Dendritic cell treated with granulocyte-macrophage colony-stimulating factor and Interleukin-4, amounts not matched to agents 40 ng/mL and 50 ng/mL, for 4 days (primary cell): ENCODE data around the gene MRPL19.

Experiments
- H3K27ac Mint-ChIP-seq: one replicate; pipeline ENCODE4 v1.8.0; 2022; ENCODE audit warnings: mild to moderate bottlenecking, mixed read lengths
- H3K27me3 Mint-ChIP-seq: one replicate; pipeline ENCODE4 v1.8.0; 2022; ENCODE audit warnings: mild to moderate bottlenecking, mixed read lengths
- H3K36me3 Mint-ChIP-seq: one replicate; pipeline ENCODE4 v1.8.0; 2022; ENCODE audit warnings: low read depth, mixed read lengths
- H3K4me1 Mint-ChIP-seq: one replicate; pipeline ENCODE4 v1.8.0; 2022; ENCODE audit warnings: low read depth, mixed read lengths
- H3K4me3 Mint-ChIP-seq: one replicate; pipeline ENCODE4 v1.8.0; 2022; ENCODE audit warnings: mild to moderate bottlenecking, moderate library complexity, mixed read lengths
- H3K9me3 Mint-ChIP-seq: one replicate; pipeline ENCODE4 v1.8.0; 2022; ENCODE audit warnings: mixed read lengths
- intact Hi-C: fragments of 100-400 bp; cut with micrococcal nuclease; formaldehyde crosslinking; loops from one replicate; pipeline ENCODE4 v1.15.0; 2022

The MRPL19 gene

GRCh38 chr2:75608684-75609333 is 37.8 kb upstream of the MRPL19 start:
- peaks cover 55% of the 10 kb centered on the region for H3K27me3 Mint-ChIP-seq
- no peaks in the 10 kb centered on the region for H3K36me3 Mint-ChIP-seq

DNA sequence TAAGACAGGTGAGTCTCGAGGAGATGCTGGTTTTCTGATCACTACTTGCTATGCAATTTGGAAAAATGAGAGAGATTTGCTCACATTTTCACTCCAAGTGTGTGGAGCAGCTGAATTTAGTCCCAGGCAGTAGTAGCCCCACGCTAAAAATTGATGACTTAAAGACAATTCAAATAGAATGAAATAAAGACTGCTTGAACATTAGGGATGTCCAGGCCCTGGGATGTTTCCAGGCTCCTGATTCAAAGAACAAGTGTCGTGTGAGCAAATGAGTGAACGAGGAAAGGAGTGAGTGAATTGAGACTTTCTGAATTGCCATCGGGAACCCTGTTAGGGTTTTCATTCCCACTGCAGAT is 37.3 kb upstream of the MRPL19 start:
- Mint-ChIP-seq H3K4me1 (no peaks in the 10 kb centered on the region), H3K27ac (no peak overlapping the region), H3K4me3 (no peak overlapping the region), H3K27me3 (peaks cover 55% of the 10 kb centered on the region), H3K36me3 (no peaks in the 10 kb centered on the region), H3K9me3 (no peaks in the 10 kb centered on the region)
- intact Hi-C loops = no loop called here

More at GRCh38 chr2:75608684-75609333, 37.8 kb upstream of the MRPL19 start:
- Mint-ChIP-seq H3K9me3 (no peaks in the 10 kb centered on the region), H3K27ac (no peak overlapping the region), H3K4me1 (no peaks in the 10 kb centered on the region), H3K4me3 (no peak overlapping the region)
- intact Hi-C loops = no loop called here

DNA sequence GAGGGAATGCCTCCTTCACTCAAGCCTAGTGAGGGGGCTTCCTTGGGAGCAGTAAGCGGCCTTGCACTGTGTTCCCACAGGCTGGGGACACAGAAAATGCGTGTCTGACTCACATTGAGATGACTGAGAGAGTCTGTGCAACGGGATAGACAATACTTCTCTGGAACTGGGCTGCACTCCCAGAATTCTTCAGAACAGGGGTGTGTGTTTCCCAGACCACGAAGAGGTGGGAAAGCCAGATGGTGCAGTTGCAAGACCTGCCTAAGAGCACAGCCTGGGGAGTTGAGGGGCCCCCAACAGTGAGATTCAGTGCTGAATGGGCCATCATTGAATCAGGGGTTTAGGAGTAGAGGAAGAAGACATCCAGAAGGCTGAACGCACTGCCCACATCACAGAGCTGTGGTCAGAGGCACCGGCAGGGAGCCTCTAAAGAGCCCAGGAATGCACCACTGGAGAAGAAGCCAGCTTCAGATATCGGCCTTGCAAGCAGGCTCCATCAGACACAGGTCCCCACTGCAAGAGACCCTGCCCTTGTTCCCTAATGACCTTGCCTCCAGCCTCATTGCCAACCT is 36.6 kb upstream of the MRPL19 start:
- no peaks in the 10 kb centered on the region for H3K4me1 Mint-ChIP-seq
- intact Hi-C loops = no loop called here
- no peaks in the 10 kb centered on the region for H3K9me3 Mint-ChIP-seq
- H3K4me3 Mint-ChIP-seq = no peak overlapping the region
- no peaks in the 10 kb centered on the region for H3K36me3 Mint-ChIP-seq
- peaks cover 51% of the 10 kb centered on the region for H3K27me3 Mint-ChIP-seq
- no peak overlapping the region for H3K27ac Mint-ChIP-seq

GRCh38 chr2:75610671-75611070 is 35.9 kb upstream of the MRPL19 start:
- intact Hi-C loops = no loop called here
- Mint-ChIP-seq H3K9me3 (no peaks in the 10 kb centered on the region), H3K27me3 (peaks cover 45% of the 10 kb centered on the region), H3K36me3 (no peaks in the 10 kb centered on the region), H3K4me3 (no peak overlapping the region), H3K27ac (no peak overlapping the region), H3K4me1 (no peaks in the 10 kb centered on the region)

DNA sequence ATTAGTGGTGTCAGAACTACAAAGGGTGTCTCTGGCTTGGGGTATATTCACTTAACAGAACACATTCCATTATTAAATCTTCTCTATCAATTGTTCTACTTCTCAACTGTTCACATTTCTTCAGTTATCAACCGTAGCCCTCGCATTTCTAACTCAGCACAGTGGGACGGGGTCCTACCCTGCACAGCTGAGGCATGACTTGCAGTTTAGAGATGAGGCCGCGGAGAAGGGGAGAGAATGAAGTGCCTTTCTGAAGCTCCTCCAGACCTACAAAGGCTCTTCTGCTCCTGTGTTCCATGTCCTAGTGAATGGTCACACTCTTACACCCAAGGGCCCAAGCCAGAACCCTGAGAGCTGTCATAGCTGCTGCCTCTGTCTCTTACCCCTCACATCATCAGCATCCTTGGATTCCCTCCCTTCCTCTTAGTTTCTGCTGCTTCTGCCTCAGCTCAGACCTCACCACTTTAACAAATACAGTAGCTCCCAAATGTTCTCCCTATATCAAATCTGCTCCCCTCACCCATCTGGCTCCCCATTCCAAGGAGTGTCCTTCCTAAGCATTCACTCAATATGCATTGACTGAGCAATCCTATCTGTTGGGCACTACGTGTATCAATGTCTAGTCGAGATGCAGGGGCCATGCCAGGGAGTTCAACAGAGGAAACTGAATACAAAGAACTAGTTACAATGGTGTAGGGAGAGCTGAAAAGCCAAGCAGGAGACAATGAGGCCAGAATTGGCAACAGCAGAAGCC is 34.3 kb upstream of the MRPL19 start:
- intact Hi-C loops = no loop called here
- H3K27ac Mint-ChIP-seq = no peak overlapping the region
- no peak overlapping the region for H3K4me3 Mint-ChIP-seq
- H3K36me3 Mint-ChIP-seq = no peaks in the 10 kb centered on the region
- no peaks in the 10 kb centered on the region for H3K4me1 Mint-ChIP-seq
- H3K27me3 Mint-ChIP-seq = peaks cover 32% of the 10 kb centered on the region
- no peaks in the 10 kb centered on the region for H3K9me3 Mint-ChIP-seq

DNA sequence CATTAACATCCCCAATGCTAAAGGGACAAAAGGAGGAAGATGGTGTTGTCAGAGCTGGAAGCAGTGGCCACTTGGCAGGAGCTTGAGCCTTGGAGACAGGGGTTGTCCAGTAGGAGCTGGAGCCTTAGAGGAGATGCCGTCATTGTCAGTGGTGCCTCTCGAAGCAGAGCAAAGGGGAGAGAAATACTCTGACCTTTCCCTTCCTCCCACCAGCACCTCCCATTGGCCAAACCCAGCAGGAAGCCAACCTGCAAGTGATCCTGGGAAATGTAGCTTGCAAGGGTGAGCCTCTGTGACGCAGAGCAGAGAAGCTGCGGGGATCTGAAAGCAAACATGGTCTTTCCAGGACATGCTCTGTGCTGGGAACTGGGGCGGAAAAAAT is 33.7 kb upstream of the MRPL19 start:
- H3K27me3 Mint-ChIP-seq = peaks cover 27% of the 10 kb centered on the region

DNA sequence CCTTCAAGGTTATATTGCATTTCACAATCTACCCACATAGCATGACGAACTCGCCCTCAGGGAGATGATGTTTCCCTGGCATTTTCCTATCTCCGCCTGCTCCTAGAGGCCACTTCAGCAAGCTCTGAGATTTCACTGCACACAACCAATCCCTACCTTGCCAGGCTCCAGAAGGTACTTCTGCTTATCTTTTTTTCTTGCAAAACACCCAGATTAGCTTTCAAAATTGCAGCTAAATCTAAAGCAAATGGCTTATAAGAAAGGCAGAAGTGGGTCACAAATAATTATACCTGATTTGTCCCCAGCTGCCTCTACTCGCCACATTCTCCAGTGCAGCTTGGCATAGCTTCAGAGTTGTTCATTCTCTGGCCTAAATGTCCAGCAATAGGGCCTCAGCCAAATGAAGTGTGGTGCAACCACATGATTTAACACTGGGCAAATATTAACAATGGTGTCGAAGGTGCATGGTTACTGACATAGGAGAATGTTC is 32.4 kb upstream of the MRPL19 start:
- Mint-ChIP-seq H3K4me3 (no peak overlapping the region), H3K27ac (no peak overlapping the region), H3K27me3 (peaks cover 15% of the 10 kb centered on the region), H3K4me1 (no peaks in the 10 kb centered on the region), H3K36me3 (no peaks in the 10 kb centered on the region), H3K9me3 (no peaks in the 10 kb centered on the region)
- intact Hi-C loops = no loop called here

More for the DNA sequence above, 33.7 kb upstream of the MRPL19 start:
- Mint-ChIP-seq H3K4me1 (no peaks in the 10 kb centered on the region), H3K36me3 (no peaks in the 10 kb centered on the region), H3K27ac (no peak overlapping the region), H3K9me3 (no peaks in the 10 kb centered on the region), H3K4me3 (no peak overlapping the region)
- intact Hi-C loops = no loop called here

- intact Hi-C loops = no loop called here
- no peaks in the 10 kb centered on the region for H3K4me1 Mint-ChIP-seq
- H3K27me3 Mint-ChIP-seq = peaks cover 8% of the 10 kb centered on the region
- H3K36me3 Mint-ChIP-seq = no peaks in the 10 kb centered on the region
- H3K27ac Mint-ChIP-seq = no peak overlapping the region
- no peaks in the 10 kb centered on the region for H3K9me3 Mint-ChIP-seq
- no peak overlapping the region for H3K4me3 Mint-ChIP-seq
These were observed 30.2 kb upstream of the MRPL19 start for GRCh38 chr2:75616406-75616805.

DNA sequence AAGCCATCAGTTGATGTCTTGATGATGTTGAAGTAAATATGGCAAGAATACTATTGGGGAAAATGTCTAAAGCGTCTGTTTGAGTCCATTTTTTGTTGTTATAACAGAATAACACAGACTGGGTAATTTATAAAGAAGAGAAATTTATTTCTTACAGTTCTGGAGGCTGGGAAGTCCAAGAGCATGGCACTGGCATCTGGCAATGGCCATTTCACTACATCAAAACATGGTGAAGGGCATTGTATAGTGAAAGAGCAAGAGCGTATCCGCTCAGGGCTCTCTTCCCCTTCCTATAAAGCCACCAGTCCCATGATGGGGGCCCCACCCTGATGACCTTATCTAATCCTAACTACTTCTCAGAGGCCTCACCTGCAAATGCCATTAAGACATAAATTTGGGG is 29.6 kb upstream of the MRPL19 start:
- intact Hi-C loops = no loop called here

GRCh38 chr2:75619956-75620740 is 26.4 kb upstream of the MRPL19 start:
- H3K27me3 Mint-ChIP-seq = peaks cover 8% of the 10 kb centered on the region
- no peaks in the 10 kb centered on the region for H3K36me3 Mint-ChIP-seq
- H3K27ac Mint-ChIP-seq = no peak overlapping the region
- intact Hi-C loops = loop anchor here (10.0 kb wide), 1 partner anchor 925 kb away; no protein-coding TSS in a partner anchor
- no peak overlapping the region for H3K4me3 Mint-ChIP-seq
- no peaks in the 10 kb centered on the region for H3K9me3 Mint-ChIP-seq
- H3K4me1 Mint-ChIP-seq = no peaks in the 10 kb centered on the region

More for the DNA sequence above, 29.6 kb upstream of the MRPL19 start:
- no peaks in the 10 kb centered on the region for H3K4me1 Mint-ChIP-seq
- peaks cover 5% of the 10 kb centered on the region for H3K27me3 Mint-ChIP-seq
- H3K36me3 Mint-ChIP-seq = no peaks in the 10 kb centered on the region
- H3K9me3 Mint-ChIP-seq = no peaks in the 10 kb centered on the region
- no peak overlapping the region for H3K27ac Mint-ChIP-seq
- H3K4me3 Mint-ChIP-seq = no peak overlapping the region

- H3K4me3 Mint-ChIP-seq = no peak overlapping the region
- no peaks in the 10 kb centered on the region for H3K4me1 Mint-ChIP-seq
- no peaks in the 10 kb centered on the region for H3K36me3 Mint-ChIP-seq
- no peak overlapping the region for H3K27ac Mint-ChIP-seq
- H3K27me3 Mint-ChIP-seq = peaks cover 8% of the 10 kb centered on the region
- intact Hi-C loops = loop anchor here (10.0 kb wide), 1 partner anchor 926 kb away; no protein-coding TSS in a partner anchor
- H3K9me3 Mint-ChIP-seq = no peaks in the 10 kb centered on the region
These were observed 25.4 kb upstream of the MRPL19 start for GRCh38 chr2:75621228-75621627.

- intact Hi-C loops = loop anchor here (10.0 kb wide), 1 partner anchor 928 kb away; no protein-coding TSS in a partner anchor
- Mint-ChIP-seq H3K9me3 (no peaks in the 10 kb centered on the region), H3K27ac (no peak overlapping the region), H3K4me1 (no peaks in the 10 kb centered on the region), H3K27me3 (peaks cover 8% of the 10 kb centered on the region), H3K4me3 (no peak overlapping the region), H3K36me3 (no peaks in the 10 kb centered on the region)
These were observed 24.1 kb upstream of the MRPL19 start for GRCh38 chr2:75622500-75622899.

DNA sequence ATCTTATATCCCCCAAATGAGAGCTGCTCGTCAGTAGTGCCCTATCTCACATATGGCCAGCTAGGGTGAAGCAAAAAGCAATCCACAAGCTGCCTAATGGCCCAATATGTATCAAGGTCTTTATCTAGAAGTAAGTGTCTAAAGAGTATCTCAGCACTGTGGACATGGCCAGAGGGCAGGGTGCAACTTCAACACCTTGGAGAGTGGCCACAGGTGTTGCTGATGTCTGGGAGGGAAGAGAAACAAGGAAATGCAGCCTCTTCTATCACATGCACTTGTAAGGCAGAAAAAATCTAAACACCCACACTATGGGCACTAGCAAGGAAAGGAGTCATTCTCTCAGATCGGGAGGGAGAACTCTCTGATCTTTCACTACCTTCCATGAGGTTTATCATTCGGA is 23.7 kb upstream of the MRPL19 start:
- intact Hi-C loops = loop anchor here (10.0 kb wide), 1 partner anchor 928 kb away; no protein-coding TSS in a partner anchor

More for the DNA sequence above, 23.7 kb upstream of the MRPL19 start:
- Mint-ChIP-seq H3K36me3 (no peaks in the 10 kb centered on the region), H3K4me1 (no peaks in the 10 kb centered on the region), H3K4me3 (no peak overlapping the region), H3K9me3 (no peaks in the 10 kb centered on the region), H3K27ac (no peak overlapping the region), H3K27me3 (peaks cover 8% of the 10 kb centered on the region)
